Choroid plexus epithelial cell (primary cell): ENCODE measurements around the gene SPACA1.

ENCODE experiments used
- DNase-seq: peaks from one replicate; pipeline ENCODE4 v3.0.0-alpha.2; 2010; ENCODE audit warnings: low read depth
- H3K4me3 ChIP-seq: 2 replicates; pipeline ENCODE4 v1.5.1; 2011; ENCODE audit warnings: low read depth, mild to moderate bottlenecking, control low read depth, low read length, moderate library complexity
- TF ChIP-seq, protein P1 (sequence below): conservative IDR thresholded peaks from 2 replicates; pipeline ENCODE4 v1.5.1; 2011; ENCODE audit warnings: low read depth, mild to moderate bottlenecking, control low read depth, inconsistent platforms, low read length, moderate library complexity

The SPACA1 gene

DNA sequence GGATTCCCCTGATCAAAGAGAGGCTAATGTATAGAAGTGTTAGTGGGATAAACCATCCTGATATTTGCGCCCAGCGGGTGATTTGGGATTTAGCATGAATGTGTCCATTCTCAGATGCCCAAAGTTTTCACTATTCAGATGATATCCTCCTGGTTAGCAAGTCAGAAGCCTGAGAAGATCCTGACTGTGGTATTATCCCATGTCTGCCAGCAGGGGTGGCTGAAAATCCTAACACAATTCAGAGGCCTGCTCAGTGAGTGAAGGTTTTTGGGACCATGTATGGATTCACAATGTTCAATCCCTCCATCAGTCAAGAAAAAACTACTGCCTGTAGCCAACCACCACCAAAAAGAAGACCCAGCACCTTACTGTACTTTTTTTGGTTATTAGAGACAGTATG lies 34.1 kb upstream of the SPACA1 start:
- H3K4me3 ChIP-seq: no peak overlapping the region
- DNase-seq: peak; percentile 12
- TF ChIP-seq, protein P1, sequence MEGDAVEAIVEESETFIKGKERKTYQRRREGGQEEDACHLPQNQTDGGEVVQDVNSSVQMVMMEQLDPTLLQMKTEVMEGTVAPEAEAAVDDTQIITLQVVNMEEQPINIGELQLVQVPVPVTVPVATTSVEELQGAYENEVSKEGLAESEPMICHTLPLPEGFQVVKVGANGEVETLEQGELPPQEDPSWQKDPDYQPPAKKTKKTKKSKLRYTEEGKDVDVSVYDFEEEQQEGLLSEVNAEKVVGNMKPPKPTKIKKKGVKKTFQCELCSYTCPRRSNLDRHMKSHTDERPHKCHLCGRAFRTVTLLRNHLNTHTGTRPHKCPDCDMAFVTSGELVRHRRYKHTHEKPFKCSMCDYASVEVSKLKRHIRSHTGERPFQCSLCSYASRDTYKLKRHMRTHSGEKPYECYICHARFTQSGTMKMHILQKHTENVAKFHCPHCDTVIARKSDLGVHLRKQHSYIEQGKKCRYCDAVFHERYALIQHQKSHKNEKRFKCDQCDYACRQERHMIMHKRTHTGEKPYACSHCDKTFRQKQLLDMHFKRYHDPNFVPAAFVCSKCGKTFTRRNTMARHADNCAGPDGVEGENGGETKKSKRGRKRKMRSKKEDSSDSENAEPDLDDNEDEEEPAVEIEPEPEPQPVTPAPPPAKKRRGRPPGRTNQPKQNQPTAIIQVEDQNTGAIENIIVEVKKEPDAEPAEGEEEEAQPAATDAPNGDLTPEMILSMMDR: peak; percentile 40

DNA sequence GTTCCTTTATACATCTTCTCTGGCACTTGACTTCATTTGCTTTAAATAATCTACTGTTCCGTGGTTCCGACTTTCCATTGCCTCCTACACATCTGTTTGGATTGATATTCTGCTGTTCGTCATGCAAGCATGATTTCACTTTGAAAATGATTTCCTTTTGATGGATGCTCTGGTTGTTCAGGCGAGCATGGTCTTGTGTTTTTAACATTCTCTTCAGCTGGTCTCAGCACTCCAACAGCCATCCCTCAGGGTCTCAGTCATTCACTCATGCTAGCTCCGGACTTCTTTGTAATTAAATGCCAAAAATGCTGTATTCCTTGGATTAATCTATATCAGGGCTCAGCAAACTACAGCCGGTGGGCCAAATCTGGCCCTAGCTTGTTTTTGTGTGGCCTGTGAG lies 27.2 kb upstream of the SPACA1 start:
- TF ChIP-seq, protein P1: no peak
- no peak for DNase-seq
- H3K4me3 ChIP-seq: no peak overlapping the region

DNA sequence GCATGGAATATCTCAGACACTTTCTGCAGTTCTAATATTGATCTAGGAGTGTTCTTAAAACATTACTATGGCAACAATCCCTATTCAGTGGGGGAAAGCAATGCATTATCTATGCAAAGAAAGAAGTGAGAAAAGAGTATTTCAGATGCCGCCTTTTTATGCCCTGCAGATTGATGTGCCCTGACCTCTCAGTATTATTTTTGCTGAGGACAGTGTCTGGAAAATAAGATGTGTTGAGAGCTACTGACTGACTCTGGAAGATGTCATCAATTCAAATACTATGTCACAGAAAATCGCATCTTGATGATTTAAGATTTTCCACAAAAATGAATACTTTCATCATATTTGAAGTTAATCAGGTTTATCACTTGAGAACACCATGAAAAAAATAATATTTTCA lies 22.9 kb upstream of the SPACA1 start:
- no peak overlapping the region for H3K4me3 ChIP-seq
- DNase-seq: no peak
- TF ChIP-seq, protein P1: no peak

DNA sequence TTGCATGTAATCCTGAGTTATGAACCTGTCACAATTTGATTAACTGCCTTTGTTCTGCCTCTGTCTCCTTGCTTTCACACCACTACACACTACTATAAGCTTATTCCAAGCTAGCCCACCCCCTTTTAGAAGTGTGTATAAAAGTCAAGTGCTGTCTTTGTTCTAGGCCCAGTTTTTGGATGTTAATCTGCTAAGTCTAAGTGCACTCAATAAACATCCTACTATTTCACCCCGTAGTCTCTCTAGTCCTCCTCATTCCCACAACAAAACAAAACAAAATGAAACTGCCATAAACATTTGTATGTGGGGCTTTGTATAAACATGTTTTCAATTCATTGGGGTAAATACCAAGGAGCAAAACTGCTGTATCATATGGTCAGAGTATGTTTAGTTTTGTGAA lies 16.1 kb upstream of the SPACA1 start:
- H3K4me3 ChIP-seq: no peak overlapping the region
- TF ChIP-seq, protein P1: no peak
- peak; percentile 1 for DNase-seq

DNA sequence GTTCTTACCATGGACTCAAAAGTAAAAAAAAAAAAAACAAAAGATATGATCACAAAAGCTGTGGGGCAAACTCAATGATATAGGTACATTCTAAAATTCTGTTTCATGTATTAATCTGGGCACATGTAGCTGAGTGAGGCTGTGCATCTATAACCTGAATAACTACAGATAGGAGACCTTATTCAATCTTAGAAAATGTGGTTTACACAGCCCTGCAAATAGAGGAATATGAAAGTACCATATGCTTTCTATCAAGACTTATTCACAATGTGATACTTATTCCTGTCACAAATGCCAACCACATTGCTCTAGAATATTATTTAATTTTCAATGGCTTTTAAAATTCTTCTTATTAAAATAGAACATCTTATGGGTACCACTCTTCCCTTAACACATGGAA lies 3.1 kb upstream of the SPACA1 start:
- no peak overlapping the region for H3K4me3 ChIP-seq
- no peak for DNase-seq

DNA sequence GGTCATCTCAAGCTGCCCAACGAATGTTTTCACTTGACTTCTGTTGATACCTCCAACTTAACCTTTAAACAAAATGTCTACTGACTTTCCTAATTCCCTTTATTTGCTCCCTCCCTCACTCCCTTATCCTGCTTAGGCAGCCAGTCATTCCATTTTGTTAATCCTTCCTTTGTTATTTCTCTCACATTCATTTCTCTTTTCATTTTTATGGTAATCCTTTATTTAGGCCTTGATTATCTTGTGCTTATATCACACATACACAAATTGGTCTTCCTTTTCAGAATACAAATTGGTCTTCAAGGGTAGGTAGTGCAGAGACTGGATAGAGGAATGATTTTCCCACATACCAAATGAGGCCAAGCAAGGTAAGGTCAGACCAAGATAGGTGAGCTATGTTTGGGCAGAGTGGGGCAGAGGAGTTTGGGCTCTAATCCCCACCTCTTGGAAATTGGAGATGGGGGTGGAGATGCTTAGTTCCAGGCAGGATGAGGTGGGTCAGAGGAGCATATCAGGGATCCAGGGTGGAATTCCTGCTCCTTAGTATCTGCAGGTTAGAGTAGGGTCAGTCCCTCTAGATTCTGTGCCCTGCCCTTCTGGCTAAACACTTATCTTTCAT lies 2.0 kb upstream of the SPACA1 start:
- TF ChIP-seq, protein P1: no peak
- no peak for DNase-seq
- H3K4me3 ChIP-seq: no peak overlapping the region

More for the DNA sequence above, 3.1 kb upstream of the SPACA1 start:
- TF ChIP-seq, protein P1: no peak

DNA sequence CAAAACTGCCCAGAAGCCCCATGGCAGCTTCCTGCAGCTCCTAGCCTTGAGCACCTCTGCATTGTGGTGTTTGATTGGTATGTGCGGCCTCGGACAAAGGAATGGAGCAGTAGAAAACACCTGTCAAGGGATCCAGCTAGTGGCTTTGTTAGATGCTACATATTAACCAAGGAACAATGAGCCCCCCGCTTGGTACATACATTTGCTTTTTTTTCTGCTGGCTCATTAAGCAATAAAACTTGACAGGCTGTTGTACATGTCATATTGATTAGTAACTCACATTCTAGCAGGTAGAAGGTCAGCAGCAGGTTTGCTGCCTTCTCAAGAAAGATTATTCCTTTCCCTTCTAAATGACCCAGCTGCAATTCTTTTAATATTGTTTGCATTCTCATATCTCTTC lies 937 bp downstream of the SPACA1 start:
- DNase-seq: no peak
- no peak overlapping the region for H3K4me3 ChIP-seq
- TF ChIP-seq, protein P1: no peak
